ENCODE measurements around the gene CAB39. TPM values are rescaled to one million over a fixed set of nuclear protein-coding genes. Genes with fewer than 3 reads are reported as not detected.
A peak's percentile ranks its signal among the peaks of the same experiment; 100 is the strongest.

The CAB39 gene
- total RNA-seq, 1 experiment from 2014 or later: 40.4 TPM

DNA sequence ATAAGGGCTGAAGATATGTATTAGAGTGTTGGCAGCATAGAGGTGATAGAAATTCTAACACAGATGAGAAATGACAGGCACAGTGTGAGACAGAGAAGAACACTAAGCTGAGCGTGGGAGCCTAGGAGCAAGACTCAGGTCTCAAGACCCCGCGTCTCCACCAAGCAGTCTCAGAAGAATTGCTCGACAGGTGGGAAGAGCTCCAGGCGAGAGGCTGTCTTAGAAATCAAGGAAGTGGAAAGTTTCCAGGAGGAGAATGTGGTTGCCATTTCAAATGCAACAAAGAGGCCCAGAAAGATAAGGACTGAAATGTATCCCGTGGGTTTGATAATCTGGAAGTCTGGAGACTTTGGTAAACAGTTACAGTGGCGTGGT is 31.5 kb upstream of the CAB39 start:
- H3K36me3 ChIP-seq (ENCODE audit: control insufficient read depth, insufficient read depth, low read length): no peaks in the 10 kb centered on the region
- no peaks in the 10 kb centered on the region for H3K9me3 Mint-ChIP-seq (ENCODE audit: unreplicated experiment)
- DNase-seq: no peak
- H3K27me3 ChIP-seq (replicated peaks; ENCODE audit: control insufficient read depth, insufficient read depth, low read length): no peaks in the 10 kb centered on the region
- no peaks in the 10 kb centered on the region for H3K36me3 Mint-ChIP-seq (ENCODE audit: insufficient read depth, unreplicated experiment)
- ChIA-PET POLR2A (no interaction called here), CTCF (no interaction called here)
- intact Hi-C loops (cut with micrococcal nuclease; ENCODE audit: unreplicated experiment): no loop called here
- peaks cover 6% of the 10 kb centered on the region for H3K4me1 Mint-ChIP-seq (ENCODE audit: low read depth, unreplicated experiment)
- H3K4me3 ChIP-seq (ENCODE audit: low read depth, low read length): no peak overlapping the region
- H3K4me1 ChIP-seq: 0 out of 2 replicates have a peak, but pooled peaks cover 6% of the 10 kb centered on the region
- no peak overlapping the region for H3K4me3 Mint-ChIP-seq (ENCODE audit: unreplicated experiment)
- no peaks in the 10 kb centered on the region for H3K27me3 Mint-ChIP-seq (ENCODE audit: insufficient read depth, unreplicated experiment)
- H3K27ac Mint-ChIP-seq (ENCODE audit: unreplicated experiment): no peak overlapping the region
- TF ChIP-seq, protein P1, sequence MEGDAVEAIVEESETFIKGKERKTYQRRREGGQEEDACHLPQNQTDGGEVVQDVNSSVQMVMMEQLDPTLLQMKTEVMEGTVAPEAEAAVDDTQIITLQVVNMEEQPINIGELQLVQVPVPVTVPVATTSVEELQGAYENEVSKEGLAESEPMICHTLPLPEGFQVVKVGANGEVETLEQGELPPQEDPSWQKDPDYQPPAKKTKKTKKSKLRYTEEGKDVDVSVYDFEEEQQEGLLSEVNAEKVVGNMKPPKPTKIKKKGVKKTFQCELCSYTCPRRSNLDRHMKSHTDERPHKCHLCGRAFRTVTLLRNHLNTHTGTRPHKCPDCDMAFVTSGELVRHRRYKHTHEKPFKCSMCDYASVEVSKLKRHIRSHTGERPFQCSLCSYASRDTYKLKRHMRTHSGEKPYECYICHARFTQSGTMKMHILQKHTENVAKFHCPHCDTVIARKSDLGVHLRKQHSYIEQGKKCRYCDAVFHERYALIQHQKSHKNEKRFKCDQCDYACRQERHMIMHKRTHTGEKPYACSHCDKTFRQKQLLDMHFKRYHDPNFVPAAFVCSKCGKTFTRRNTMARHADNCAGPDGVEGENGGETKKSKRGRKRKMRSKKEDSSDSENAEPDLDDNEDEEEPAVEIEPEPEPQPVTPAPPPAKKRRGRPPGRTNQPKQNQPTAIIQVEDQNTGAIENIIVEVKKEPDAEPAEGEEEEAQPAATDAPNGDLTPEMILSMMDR (IDR thresholded peaks at IDR 0.05; ENCODE audit: insufficient read depth in 1 of 2, low read depth in 1 of 2, low read length in 1 of 2, severe bottlenecking in 1 of 2, unreplicated experiment in 1 of 2): no peak
- no peaks in the 10 kb centered on the region for H3K9me3 ChIP-seq
- no TSS peak for BruUV-seq (replicated peaks)

DNA sequence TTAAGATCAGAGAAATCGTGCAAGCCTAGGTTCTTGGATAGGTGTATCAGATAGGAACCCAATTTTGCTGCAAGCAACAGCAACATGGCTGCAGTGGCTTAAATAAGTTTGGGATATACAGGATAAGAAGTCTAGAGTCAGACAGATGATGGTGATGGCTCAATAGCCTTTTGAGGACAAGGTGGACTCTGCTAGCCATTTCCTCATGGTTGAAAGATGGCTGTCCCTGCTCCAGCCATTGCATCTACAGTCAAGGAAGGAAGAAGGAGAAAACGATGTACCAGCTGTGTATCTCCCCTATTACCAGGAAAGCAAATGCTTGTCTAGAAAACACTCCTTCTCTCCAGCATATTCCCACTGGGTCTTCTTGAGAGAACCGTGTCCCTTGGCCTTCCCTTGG is 30.1 kb upstream of the CAB39 start:
- 0 out of 2 replicates have a peak, but pooled peaks cover 6% of the 10 kb centered on the region for H3K4me1 ChIP-seq
- no peaks in the 10 kb centered on the region for H3K36me3 ChIP-seq (ENCODE audit: control insufficient read depth, insufficient read depth, low read length)
- H3K27me3 ChIP-seq (replicated peaks; ENCODE audit: control insufficient read depth, insufficient read depth, low read length): no peaks in the 10 kb centered on the region
- no TSS peak for BruUV-seq (replicated peaks)
- H3K27me3 Mint-ChIP-seq (ENCODE audit: insufficient read depth, unreplicated experiment): no peaks in the 10 kb centered on the region
- no peak for DNase-seq
- ChIA-PET POLR2A (no interaction called here), CTCF (no interaction called here)
- H3K36me3 Mint-ChIP-seq (ENCODE audit: insufficient read depth, unreplicated experiment): no peaks in the 10 kb centered on the region
- no peak overlapping the region for H3K27ac Mint-ChIP-seq (ENCODE audit: unreplicated experiment)
- TF ChIP-seq, protein P1 (IDR thresholded peaks at IDR 0.05; ENCODE audit: insufficient read depth in 1 of 2, low read depth in 1 of 2, low read length in 1 of 2, severe bottlenecking in 1 of 2, unreplicated experiment in 1 of 2): no peak
- H3K4me1 Mint-ChIP-seq (ENCODE audit: low read depth, unreplicated experiment): peaks cover 11% of the 10 kb centered on the region
- H3K9me3 ChIP-seq: no peaks in the 10 kb centered on the region
- intact Hi-C loops (cut with micrococcal nuclease; ENCODE audit: unreplicated experiment): no loop called here
- no peak overlapping the region for H3K4me3 Mint-ChIP-seq (ENCODE audit: unreplicated experiment)
- H3K9me3 Mint-ChIP-seq (ENCODE audit: unreplicated experiment): no peaks in the 10 kb centered on the region
- H3K4me3 ChIP-seq (ENCODE audit: low read depth, low read length): no peak overlapping the region

DNA sequence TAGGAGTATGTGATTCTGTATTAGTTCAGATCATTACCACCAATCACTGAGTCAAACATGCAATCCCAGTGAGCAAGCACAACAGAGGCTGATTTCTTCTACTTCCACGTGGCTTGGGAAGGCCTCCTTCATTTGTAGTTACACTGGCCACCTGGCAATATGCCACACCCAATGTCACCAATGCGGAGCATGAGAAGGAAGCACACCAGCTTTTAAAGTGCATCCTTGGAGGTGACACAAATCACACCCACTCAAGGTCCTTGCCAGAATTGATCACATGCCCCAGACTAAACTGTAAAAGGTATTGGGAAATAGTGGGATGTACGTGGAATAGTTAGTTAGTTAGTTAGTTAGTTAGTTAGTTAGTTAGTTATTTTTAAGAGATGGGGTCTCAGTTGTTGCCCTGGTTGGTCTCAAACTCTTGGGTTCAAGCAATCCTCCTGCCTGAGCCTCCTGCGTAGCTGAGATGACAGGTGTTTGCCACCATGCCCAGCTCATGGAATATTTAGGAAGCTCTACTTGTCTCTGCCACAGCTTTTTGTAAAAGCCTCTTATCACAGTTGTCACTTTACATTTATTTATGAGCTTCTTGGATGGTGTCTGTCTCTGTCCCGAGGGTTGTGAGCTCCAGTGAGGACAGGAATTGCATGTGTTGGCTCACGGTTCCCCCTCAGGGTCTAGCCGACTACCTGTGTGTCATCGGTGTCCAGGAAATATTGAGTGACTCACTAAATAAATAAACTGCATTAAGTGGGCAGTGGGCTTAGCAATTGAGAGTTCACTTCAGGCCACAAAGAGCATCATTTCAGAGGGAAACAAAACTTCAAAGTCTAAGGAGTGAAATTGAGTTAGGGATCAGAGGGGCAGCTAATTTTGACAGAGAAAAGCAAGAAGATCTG is 28.1 kb upstream of the CAB39 start:
- POLR2A ChIA-PET: no interaction called here
- Histone ChIP-seq H3K4me1 (0 out of 2 replicates have a peak, but pooled peaks cover 6% of the 10 kb centered on the region), H3K27me3 (replicated peaks; ENCODE audit: control insufficient read depth, insufficient read depth, low read length) (no peaks in the 10 kb centered on the region), H3K4me3 (ENCODE audit: low read depth, low read length) (no peak overlapping the region), H3K9me3 (no peaks in the 10 kb centered on the region), H3K36me3 (ENCODE audit: control insufficient read depth, insufficient read depth, low read length) (no peaks in the 10 kb centered on the region)
- Mint-ChIP-seq H3K9me3 (ENCODE audit: unreplicated experiment) (no peaks in the 10 kb centered on the region), H3K4me1 (ENCODE audit: low read depth, unreplicated experiment) (peaks cover 14% of the 10 kb centered on the region), H3K27me3 (ENCODE audit: insufficient read depth, unreplicated experiment) (no peaks in the 10 kb centered on the region), H3K36me3 (ENCODE audit: insufficient read depth, unreplicated experiment) (no peaks in the 10 kb centered on the region), H3K27ac (ENCODE audit: unreplicated experiment) (no peak overlapping the region), H3K4me3 (ENCODE audit: unreplicated experiment) (no peak overlapping the region)
- intact Hi-C loops (cut with micrococcal nuclease; ENCODE audit: unreplicated experiment): no loop called here
- DNase-seq: peak in 1 of 2 experiments; percentile 9
- CTCF ChIA-PET: no interaction called here
- no TSS peak for BruUV-seq (replicated peaks)
- TF ChIP-seq, protein P1 (IDR thresholded peaks at IDR 0.05; ENCODE audit: insufficient read depth in 1 of 2, low read depth in 1 of 2, low read length in 1 of 2, severe bottlenecking in 1 of 2, unreplicated experiment in 1 of 2): no peak

All from Caco-2 (cell line).